COLO668 (cell line): ENCODE data around the gene OPTN.
"Not testable (repeated sequence)": the region's sequence is repeated elsewhere in the genome, so short reads cannot be mapped to it uniquely, and the experiment has no call there.

Source experiments
- DNase-seq: peaks from one replicate; lab custom pipeline; 2025; ENCODE audit not compliant: unreplicated experiment; lab: John Stamatoyannopoulos, UW

The OPTN gene

DNA sequence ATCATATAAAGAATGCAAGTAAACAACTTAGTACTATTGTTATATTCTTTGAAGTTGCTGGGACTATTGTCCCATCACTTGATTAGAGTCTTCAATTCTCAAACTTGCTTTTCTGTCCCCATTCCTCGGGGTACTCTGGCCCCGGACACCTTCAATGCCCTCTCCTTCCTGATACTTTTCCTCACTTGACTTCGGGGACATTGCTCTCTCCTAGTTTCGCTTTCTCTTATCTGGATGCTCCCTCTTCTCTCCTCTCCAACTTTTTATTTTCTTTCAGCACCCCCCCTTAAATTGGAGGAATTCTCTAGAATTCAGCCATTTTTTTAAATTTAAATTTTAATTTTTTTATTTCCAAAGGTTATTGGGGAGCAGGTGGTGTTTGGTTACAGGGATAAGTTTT, 10.6 kb upstream of the OPTN start:
- no peak for DNase-seq

DNA sequence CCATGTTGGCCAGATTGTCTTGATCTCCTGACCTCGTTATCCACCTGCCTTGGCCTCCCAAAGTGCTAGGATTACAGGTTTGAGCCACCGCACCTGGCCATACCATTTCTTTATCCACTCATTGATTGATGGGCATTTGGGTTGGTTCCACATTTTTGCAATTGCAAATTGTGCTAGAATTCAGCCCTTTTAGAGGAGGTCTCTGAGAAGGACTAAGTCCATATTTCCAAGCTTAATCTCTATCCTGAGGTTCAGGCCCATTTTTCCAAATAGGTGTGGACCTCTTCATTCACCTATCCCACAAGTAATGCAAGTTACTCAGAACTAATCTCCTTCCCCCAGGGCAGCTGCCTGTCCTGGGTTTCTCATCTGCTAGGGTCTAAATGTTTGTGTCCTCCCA, 9.7 kb upstream of the OPTN start:
- DNase-seq, result no peak

DNA sequence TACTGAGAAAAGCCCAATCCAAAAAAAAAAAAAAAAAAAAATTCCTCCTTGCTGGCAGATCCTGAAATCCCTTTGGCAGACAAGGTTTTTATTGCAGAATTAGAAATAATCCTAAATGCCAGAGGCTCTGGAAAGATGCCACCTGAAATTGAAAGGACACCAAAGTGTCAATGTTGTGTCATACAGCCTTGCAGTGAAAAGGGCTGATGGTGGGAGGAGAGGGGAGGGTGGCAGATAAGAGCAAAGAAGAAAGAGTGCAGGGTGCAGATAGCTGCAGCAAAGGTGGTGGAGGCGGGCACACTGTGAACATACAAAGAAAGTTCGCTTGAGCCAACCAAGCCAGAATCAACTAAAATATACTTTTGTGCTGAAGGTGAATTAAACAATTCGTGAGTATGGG, 8.2 kb upstream of the OPTN start:
- no peak for DNase-seq

DNA sequence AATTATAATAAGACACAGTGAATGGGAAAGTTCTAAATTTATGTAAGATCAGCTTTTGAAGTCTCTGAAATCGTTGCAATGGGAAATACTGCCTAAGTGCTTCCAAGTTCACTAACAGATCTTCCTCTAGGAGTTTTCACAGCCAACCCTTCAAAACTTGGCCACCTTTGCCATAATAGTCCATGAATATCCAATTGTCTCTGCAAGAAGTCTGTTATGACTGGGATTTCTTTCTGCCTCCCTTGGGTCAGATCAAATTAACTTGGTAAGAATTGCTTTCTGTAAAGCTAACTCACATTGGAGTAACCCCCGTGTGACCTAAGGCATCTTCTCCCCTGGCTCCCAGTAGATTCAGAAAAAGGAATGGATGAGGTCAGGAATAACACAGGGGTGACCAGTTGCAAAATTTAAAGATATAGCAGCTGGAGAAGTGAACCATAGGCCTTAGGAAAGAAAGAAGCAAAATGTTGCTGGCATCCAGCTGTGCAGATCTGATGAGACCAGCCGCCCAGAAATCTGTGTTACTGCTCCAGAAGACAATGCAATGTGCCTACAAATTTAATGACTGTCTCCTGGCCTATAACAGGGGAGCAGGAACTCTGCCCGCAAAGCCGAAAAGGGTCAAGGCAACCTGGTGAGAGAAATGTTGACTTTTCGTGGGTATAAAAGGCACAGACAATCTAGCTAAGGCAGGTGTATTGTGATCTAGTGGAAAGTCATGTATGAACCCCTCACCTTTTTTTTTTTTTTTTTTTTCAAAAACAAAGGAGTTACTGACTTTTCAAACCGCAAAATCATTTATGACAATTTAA, 7.5 kb upstream of the OPTN start:
- DNase-seq, result no peak

DNA sequence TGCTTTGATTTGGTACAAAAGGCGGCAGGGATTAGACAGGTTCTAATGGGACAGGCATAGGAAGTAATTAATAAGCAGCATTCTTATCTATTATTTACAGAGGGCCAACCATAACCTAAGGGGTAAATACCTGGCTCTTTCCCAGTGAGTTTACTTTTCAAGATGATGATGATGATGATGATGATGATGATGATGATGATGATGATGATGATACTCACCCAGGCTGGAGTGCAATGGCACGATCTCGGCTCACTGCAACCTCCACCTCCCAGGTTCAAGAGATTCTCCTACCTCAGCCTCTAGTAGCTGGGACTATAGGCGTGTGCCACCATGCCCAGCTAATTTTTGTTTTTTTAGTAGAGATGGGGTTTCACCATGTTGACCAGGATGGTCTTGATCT, 5.9 kb upstream of the OPTN start:
- DNase-seq, result not testable (repeated sequence)

DNA sequence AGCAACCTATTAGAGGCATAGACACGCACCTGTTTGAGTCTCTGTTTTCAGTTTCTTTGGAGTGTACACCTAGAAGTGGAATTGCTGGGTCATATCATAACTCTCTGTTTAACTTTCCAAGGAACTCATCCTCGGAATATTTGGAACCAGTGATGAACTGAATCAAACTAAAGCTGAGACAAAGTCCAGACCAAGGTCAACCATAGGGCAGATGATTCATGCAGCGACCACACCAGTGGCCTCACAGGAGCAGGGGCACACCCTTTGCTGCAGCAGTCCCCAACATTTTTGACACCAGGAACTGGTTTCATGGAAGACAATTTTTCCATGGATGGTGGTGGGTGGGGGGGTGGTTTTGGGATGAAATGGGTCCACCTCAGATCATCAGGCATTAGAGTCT, 4.9 kb upstream of the OPTN start:
- no peak for DNase-seq

DNA sequence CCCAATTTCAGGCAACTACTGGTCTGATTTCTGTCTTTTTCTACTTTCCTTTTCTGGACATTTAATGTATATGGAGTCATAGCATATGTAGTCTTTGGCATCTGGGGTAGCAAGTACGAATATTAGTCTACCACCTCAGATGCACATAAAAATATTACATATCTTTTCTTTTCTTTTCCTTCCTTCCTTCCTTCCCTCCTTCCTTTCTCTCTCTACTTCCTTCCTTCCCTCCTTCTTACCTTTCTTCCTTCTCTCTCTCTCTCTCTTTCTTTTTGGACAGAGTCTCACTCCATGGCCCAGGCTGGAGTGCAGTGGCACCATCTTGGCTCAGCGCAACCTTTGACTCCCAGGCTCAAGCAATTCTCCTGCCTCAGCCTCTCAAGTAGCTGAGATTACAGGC, 4.0 kb upstream of the OPTN start:
- no peak for DNase-seq

DNA sequence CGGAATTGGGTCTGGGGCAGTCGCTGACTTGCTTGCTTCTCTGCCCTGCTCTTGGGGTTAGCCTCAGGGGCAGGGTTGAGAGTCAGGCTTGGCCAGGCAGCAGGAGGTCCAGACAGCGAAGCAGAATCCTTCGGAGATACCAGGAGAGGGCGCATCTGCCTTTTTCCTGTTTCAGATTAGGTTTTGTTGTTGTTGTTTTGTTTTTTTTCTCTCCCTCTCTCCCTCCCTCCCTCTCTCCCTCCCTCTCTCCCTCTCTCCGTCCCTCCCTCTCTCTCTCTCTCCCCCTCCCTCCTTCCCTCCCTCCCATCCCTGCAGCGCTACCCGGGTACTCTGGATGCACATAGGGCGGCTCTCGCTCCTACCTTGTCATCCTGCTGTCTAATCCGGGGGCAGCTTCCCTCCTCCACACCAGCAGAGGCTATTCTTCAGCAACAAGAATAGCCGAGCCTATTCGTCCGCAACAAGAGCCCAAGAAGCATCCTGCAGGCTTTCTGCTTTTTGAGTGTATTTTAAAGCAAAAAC, 758 bp upstream of the OPTN start:
- DNase-seq, result peak; percentile 39

DNA sequence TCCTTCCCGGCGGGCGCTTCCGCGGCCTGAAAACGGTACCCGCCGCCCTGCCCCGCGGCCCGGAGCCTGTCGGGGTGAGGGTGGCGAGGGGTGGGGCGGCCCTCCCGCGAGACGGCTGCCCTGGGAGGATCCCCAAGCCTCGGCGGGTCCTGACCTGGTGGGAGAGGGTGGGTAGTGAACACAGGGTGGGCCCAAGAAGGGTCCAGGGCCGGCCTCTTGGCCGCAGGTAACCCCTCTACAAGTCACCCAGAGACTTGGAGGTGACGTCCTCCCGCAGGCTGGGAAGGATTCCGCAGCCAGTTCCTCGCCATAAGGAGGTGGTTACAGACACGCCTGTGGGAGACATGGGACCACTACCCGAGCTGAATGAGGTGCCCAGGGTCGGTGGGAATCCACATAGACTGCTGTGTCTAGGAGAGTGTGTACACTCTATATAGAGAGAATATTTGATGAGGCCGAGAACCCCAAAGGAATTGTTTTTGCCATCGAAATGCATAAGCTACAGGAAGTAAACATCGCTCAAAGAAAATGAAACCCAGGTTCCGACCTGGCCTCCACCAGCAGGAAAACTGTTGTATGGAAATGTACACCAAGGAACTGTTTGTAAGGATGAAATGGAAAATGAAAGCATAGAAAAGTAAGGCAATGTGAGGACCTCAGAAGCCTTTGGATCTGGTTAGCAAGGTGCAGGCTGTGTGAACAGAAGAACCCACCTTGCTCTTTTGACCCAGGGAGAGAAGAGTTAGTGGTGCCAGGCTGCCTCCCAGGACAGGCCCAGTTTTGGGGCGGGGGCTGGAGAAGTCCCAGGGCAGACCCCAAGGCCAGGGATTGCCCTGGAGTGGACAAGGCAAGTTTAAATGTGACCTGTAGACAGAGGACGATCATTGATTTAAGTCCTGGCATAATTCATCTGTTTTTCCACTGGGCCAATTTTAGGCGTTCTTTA, 659 bp downstream of the OPTN start:
- peak; percentile 13 for DNase-seq

DNA sequence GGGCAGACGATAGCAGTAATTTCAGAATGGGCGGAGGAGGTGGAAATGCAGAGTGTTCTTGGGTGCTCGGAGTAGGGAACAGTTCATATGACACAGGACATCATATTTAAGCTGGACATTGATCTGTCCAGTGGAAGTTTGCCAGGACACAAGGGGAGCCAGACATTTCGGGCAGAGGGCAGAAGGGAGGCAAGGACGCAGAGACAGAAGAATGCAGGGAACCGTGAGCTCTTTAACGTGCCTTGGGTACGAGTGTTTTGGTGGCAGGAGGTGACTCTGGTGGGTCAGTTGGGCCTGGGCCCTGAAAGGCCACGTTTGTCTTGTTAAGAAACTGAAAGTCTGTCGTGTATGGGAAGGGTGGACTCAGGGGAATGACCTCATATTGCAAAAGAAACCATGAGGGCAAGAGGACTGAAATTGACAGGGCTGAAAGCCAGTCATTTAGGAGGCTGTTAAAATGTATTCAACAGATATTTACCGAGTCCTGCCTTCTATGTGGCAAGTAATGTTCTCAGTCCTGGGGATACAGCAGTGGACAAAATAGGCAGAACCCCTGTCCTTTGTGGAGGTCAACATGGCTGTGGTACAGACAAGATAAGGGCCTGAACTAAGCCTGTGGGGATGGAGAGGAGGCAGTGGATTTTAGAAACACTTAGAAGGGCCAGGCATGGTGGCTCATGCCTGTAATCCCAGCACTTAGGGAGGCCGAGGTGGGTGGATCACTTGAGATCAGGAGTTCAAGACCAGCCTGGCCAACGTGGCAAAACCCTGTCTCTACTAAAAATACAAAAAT, 2.2 kb downstream of the OPTN start:
- DNase-seq, result no peak

DNA sequence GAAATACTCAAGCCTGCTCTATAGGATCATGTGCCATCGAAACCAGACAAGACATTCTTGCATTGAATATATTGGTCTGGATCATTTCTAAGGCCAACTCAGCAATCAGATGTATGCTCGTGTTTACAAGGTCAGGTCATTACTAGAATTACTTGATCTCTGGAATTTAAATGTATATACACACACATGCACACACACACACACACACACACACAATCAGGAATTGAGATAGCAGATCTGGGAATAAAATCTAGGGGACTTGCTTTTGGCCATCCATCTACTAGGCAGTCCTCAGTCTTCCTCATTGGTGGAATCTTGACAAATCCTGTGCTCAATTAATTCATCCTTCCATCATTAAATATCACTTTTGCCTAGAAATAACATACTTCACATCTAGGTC, 3.6 kb downstream of the OPTN start:
- DNase-seq, result no peak

DNA sequence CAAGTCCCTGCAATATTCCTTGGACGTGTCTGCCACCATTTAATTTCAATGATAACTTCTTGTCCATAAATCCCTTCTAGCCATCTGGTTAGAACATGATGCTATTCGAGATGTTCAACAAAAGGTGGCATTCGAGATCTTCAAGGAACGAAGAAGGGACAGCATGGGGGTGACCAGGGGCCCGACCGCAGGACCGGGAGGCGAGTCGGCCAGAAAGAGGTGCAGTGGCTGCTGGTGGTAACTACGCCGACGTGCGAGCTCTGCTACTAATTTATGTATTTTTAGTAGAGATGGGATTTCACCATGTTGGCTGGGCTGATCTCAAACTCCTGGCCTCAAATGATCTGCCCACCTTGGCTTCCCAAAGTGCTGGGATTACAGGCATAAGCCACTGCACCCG, 4.7 kb downstream of the OPTN start:
- no peak for DNase-seq

DNA sequence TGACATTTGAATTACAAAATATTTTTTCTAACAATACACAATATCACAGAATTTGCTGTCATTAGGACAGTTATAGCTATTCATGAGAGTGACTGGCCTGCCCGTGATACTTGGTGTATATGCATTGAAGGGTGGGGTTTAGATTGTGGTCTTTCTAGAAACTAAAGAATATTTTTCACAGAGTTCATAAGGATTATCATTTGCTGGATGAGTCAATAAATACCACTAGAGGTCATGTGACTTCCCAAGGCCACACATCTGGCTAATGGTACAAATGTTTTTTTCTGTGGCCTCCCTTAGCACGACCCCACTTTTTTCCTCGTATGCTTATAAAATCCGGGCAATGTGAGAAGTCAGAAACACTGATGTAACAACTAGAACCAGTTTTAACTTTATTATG, 5.2 kb downstream of the OPTN start:
- DNase-seq, result no peak

DNA sequence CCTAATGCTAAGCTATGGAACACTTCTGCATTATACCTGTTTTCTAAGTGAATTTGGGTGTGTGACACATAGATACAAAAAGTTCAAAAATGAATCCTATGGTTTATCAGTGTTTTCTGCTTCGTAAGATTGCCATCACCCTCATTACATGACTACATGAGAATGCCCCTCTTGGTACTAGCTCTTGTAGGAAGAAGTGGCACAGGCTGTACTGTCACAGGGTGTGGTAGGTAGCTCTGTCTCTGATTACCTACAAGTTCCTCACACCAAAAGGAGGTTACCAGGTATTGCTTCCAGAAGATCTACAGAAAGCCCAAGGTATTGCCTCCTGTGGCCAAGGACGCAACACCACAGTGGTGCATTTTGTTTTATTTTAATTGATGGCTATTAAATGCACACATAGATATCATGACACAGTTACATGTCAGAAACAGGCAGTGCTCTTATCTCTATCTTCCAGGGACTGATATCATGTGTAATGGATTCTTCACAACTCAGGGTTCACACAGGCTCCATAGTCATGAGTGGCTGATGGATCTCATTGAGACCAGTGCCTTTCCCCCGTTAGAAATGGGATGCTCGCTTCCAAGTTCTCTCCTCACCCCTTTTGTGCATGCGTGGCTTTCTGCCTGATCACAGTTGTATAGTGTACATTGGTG, 6.6 kb downstream of the OPTN start:
- no peak for DNase-seq

DNA sequence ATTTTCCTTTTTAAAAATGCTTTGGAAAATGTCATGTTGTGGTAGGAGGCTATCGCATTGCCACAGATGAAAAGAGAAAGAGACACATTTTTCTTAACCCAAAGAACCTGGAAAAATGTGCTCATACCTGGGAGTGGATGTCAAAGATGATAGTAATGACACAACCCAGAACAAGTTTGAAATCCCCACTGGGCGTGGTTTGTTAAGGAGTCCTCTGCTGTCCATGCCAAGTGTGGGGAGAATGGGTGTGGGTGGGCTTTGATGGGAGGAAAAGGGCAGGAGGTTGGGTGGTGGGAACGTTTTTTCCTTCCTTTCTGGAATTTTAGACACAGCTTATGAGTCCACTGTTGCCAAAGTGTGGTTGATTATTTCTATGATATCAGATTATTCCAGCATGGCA, 10.9 kb downstream of the OPTN start:
- DNase-seq, result no peak

DNA sequence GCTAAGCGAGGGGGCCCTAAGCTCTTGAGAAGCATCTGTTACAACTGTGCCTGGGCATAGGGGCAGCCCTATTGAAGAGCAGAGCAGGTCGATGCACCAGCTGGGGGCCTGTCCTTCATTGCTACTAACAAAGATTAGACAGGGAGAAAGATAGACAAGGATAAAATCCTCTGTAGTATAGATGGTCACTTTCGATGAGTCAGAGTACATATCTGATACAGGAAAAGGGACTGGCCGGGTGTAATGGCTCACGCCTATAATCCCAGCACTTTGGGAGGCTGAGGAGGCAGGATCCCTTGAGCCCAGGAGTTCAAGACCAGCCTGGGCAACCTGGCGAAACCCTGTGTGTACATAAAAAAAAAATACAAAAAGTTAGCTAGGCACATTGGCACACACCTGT, 13.6 kb downstream of the OPTN start:
- DNase-seq, result no peak

DNA sequence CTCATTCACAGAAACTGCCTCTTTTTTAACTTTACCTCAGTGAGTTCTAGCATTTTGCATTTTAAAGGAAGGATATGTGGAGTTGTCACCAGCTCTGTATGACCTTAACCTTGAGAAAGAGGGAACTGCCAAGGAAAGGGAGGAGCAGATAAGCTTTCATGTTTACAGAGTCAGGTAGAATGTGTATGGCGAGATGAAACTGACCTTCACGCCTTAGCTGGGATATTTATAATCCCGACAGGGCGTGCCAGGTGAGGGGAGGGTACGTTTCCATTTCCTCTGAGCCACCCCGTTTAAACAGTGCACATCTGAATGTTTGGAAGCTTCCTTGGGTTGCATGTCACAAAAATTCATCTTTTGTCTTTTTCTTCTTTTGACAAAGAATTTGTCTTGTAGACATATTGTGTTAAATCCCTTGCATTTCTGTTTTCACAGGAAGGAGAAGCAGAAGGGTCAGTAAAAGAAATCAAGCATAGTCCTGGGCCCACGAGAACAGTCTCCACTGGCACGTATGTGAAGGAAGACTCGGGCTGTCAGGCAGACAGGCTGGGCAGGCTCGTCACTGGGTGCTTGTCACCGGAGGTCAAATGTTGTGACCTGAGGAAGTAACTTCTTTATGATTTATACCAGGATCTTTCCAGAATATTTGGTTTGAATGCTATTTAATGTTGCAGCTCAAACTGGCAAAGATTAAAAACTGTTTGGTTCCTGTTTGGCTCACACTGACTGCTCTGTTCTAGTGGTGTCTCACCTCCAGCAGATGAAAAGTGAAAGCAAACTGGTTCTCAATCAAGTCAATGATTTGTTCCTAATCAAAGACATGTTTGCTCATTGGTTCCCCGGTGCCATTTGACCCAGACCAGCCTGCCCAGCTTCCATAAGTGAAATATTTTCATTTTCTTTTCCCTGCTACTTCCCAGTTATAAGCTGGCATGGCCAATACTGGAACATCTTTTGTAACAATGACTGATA, 16.2 kb downstream of the OPTN start:
- no peak for DNase-seq

DNA sequence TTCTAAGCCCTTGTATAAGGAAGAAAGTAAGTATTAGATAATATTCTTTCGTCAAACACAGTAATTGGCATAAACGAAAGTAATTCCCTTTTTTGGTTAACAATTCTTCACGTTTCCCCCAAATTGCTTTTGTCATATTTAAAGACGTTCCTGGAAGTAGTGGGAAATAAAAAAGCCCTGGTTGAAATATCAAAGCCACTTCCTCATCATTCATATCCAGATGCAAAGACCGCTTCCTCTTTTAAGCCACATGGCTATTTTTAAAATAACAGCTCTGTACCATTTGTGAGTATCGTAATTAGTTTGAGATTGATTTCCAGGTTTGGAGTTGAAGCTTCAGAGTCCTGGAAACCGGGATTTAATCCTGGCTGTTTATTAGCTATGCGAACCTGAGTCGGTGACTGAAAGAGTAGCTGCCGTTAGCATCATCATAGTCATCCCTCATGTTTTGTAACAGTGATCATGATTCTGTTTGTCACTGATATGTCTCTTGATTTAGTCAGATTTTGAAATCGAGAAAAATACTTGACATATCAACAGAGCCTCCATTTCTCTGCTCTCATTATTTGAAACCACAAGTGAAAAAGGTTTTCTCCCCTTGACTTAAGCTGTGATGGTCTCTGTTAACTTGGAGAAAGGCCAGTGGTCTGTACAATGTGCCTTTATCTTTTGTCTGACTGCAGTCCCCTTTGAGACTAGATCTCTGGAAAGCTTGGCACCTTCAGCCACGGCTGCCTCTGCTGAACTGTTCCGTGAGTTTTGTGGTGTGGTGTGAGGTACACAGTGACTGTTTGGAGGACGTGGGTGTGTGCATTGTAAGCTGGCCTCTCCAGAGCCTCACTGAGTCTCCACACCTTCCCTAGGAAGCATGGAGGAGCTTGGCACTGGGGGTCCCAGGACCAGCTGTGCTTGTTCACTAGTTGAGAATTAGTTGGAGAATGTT, 18.1 kb downstream of the OPTN start:
- no peak for DNase-seq
